ENCODE results near the gene DHFR2.
"Not testable (repeated sequence)": the region's sequence is repeated elsewhere in the genome, so short reads cannot be mapped to it uniquely, and the experiment has no call there.

The DHFR2 gene

DNA sequence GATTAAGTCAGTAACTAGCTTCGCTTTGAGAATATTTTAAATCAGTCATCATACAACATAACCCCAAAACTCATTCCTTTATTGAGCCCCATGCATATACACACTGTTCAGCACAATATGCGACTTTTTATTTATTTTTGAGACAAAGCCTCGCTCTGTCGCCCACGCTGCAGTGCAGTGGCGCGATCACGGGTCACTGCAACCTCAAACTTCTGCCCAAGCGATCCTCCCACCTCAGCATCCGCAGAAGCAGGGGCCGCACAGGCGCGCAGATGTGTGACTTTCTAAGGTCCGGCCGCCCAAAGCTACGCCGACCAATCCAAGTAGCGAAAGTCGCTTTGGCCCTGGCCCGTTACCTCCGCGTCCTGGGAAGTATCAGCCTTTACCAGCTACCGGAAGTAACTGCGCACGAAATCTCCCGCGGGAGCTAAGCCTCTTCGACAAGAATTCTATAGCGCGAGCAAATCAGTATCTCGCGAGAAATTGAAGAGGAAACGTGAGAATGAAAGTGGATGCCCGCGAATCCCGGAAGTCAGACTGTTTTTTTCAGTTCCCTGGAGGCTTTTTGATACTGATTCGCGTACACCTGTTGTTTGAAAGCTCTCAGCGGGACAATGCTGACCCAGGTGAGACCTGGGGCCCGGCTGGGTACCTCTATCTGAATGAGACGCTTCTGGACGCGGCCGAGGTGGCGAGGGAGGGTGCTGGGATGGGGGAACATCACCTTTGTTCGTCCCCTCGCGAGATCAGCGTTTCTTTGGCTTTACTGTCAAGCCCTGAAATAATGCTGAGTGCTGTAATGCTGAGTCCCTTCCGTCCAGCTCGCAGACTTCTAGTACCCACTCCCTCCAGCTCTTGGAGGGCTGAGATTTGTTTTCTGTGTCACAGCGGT, at the start of gene DHFR2, which contains the start of gene NSUN3:
Gene DHFR2, minus strand, starts transcription at position 404 of the 892 bp plus-strand sequence. CDS start 1,405 bp downstream, outside the sequence.
Gene NSUN3, plus strand, starts transcription at position 549 of the 892 bp plus-strand sequence. Its CDS starts 66 bp downstream, at position 615.
- DNase-seq (ENCODE audit: low read depth) = peak; percentile 71

GRCh38 chr3:94110854-94111253, 48.1 kb upstream of the DHFR2 start:
- no peak for DNase-seq (ENCODE audit: low read depth)

- not testable (repeated sequence) for DNase-seq (ENCODE audit: low read depth)
Measured at GRCh38 chr3:94110232-94110631, 47.5 kb upstream of the DHFR2 start.

GRCh38 chr3:94106268-94106667, 43.6 kb upstream of the DHFR2 start:
- no peak for DNase-seq (ENCODE audit: low read depth)

- DNase-seq (ENCODE audit: low read depth) = no peak
Measured at GRCh38 chr3:94101860-94102259, 39.1 kb upstream of the DHFR2 start.

DNA sequence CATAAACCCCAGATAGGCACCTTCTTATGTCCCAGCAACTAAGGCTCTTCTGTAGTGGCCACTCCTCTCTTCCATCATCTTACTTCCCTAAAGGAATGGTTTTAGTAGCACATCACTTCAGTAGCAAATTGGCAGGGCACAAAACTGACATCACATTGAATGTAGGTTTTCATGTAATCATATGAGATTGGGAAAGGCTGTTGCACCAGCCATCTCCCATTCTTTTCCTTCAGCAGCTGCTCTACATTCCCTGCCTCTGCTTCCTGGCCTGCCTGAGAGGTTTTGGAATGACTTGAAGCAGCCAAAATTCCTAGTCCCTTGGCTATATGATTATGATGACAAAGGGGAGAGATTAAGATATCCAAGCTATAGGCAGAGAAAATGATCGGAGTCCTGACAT, 36.6 kb upstream of the DHFR2 start:
- no peak for DNase-seq (ENCODE audit: low read depth)

GRCh38 chr3:94098452-94098851, 35.7 kb upstream of the DHFR2 start:
- DNase-seq (ENCODE audit: low read depth) = no peak

DNA sequence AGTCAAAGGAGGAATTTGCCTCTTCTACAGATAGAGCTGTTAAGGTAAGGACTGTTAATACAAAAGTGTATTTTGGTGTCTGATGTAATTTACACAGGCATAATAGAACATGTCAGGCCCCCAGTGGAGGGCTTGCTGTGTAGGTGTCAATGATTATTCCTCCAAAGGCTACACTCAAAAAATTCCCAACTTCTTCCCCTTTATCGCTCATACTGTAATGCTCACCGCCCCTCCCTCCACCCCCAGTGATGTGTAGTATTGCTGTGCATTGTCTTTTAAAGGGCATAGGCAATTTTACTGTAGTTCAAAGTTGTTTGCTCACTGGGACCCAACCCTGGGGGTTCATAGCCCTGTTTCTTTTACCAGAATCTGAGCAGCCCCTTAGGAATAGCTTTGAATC, 32.4 kb upstream of the DHFR2 start:
- no peak for DNase-seq (ENCODE audit: low read depth)

DNA sequence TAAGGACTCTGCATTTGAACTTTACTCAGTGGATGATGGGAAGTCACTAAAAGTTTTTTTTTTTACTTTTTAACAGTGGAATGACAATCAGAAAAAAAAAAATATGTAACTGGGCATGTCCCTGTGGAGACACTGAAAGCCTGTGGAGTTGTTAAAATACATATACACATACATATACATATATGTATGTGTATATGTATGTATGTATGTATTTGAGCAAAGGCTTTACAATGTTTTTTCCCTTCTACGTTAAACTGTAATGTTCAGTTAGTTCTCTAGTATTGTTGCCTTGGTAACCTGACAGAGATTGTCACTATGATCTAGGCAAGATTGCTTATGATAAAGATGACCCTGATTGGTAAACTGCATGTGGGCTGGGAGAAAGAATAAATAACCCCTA, 30.4 kb upstream of the DHFR2 start:
- no peak for DNase-seq (ENCODE audit: low read depth)

DNA sequence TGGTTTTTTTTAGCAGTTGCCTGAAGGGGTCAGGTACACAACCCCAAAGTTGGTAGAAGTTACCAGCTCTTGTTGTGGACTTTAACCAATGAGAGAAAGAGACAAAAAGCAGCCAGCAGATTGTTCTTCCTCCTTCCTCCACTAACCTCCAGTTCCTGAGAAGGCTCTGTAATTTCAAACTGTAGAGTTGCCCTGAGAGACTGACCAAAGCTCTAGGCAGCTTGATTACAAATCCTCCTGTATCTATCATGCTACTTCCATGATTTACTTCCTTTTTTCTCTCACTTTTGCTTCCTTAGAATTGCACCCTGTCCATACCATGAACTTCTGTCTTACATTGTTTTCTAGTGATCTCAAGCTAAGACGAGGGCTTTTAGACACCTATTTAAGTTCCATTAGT, 29.4 kb upstream of the DHFR2 start:
- no peak for DNase-seq (ENCODE audit: low read depth)

DNA sequence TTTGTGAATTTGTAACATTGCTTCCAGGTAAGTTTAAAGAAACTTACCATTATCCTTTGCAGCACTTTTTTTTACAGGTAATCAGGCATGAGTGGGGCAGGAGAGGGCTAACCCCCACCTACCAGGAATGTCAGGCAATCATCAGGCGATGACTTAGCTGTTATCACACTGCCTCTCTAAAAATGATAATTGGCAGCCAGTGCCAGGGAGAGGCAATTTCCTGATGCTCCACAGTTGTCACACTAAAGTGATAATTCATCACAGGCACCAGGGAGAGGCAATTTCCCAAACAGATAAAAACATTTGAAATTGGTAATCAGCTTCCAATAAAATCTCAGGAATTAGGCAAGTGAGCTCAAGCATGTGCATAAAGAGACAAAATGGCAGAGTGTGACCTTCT, 26.4 kb upstream of the DHFR2 start:
- no peak for DNase-seq (ENCODE audit: low read depth)

DNA sequence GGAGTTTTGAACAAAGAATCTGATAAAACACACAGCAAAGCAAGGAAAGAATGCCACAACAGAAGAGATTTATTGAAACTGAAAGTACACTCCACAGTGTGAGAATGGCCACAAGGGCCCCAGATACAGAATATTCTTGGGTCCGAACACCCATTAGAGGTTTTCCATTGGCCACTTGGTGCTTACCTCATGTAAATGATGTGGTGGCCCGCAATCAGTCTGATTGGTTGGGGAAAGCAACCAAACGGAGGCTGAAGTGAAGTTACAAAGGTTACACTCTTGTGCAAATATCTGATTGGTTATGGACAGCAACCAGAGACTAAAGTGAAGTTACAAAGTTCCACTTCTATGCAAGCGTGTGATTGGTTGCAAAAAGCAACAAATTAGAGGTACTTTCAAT, 20.5 kb upstream of the DHFR2 start:
- DNase-seq (ENCODE audit: low read depth) = no peak

DNA sequence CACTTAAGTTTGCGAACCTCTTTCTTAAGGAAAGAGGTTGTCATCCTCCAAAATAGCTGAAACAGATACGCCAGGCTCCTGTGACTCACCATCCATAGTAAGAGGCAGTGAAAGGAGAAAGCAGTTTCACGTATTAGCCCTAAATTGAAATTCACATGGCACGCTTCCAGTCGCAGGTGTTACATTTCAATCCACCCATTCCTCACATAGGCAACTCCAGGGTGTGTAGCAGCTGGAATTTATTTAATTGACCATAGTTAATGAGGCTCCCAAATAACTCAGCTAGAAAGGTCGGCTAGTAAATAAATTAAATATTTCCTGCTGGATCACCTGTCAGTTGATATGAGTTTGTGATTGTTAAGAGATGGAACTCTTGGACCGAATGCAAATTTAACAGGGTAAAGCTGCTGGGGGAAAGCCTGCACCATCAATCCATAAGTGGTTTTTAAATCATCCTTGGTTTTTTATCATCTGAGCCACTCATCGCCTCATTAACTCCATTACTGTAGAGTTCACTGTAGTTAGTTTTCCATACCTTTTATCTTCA, 19.7 kb upstream of the DHFR2 start:
- no peak for DNase-seq (ENCODE audit: low read depth)

DNA sequence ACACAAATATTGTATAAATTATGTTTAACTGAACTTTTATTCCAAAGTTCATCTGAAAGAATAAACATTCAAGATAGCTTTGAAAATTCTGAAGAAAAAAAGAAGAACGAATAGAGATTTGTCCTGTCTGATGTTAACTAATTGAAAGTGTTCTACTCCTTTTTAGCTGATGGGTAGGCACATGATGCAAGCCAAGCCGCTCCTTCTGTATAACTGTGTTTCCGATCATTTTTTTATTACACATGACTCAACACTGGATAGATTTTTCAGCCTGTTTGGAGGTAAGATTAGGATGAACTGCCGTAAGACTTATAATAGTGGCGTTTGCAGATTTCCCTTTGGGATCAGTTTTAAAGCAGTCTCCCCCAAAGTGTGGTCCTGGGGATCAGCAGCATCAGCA, 19.2 kb upstream of the DHFR2 start:
- DNase-seq (ENCODE audit: low read depth) = no peak

DNA sequence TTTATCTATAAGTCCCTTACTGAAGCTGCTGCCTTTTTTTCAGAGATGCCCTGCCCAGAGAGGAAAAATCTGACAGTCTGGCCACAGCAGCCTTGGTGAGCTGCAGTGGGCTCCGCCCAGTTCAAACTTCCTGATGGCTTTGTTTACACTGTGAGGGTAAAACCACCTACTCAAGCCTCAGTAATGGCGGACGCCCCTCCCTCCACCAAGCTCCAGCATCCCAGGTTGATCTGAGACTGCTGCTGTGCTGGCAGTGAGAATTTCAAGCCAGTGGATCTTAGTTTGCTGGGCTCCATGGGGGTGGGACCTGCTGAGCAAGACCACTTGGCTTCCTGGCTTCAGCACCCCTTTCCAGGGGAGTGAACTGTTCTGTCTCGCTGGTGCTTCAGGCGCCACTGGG, 17.8 kb upstream of the DHFR2 start:
- DNase-seq (ENCODE audit: low read depth) = not testable (repeated sequence)

GRCh38 chr3:94076055-94076454, 13.3 kb upstream of the DHFR2 start:
- DNase-seq (ENCODE audit: low read depth) = no peak

GRCh38 chr3:94071713-94072284, 9.1 kb upstream of the DHFR2 start:
- DNase-seq (ENCODE audit: low read depth) = no peak

GRCh38 chr3:94070341-94070911, 7.7 kb upstream of the DHFR2 start:
- DNase-seq (ENCODE audit: low read depth) = no peak

DNA sequence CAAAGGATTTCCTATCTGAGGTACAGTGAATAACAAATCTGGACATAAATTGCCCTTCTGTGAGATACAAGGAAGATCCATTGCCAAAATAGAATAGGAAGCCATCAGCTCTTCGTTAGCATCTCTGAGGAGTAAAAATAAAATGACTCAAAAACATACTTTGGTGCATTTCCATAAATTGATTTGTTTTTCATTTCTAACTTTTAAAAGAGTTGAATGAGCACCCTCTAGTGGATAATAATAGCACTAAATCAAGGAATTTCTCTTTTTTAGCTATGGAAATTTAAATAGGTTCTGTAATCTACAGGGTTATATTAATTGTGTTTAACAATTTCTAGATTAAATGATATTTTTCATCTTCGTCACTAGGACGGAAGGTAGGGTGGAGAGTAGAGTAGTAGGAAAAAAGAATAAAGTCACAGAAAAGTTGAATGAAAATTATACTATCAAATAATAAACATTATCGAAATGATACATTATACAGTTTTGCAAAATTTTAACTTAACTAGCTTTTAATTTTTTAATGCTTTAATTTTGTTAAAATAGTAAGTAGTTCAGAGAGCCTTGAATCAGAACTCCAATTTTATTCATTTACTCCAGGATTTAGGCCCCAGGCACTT, 6.6 kb upstream of the DHFR2 start:
- DNase-seq (ENCODE audit: low read depth) = no peak

GRCh38 chr3:94066506-94067500, 4.1 kb upstream of the DHFR2 start:
- no peak for DNase-seq (ENCODE audit: low read depth)

- DNase-seq (ENCODE audit: low read depth) = no peak
Measured at GRCh38 chr3:94065819-94066480, 3.2 kb upstream of the DHFR2 start.
